ENCODE measurements around the gene G0S2. TPM values are rescaled to one million over a fixed set of nuclear protein-coding genes. Genes with fewer than 3 reads are reported as not detected.

Gene G0S2
- total RNA-seq, 1 experiment from 2014 or later, result 0.35 TPM

DNA sequence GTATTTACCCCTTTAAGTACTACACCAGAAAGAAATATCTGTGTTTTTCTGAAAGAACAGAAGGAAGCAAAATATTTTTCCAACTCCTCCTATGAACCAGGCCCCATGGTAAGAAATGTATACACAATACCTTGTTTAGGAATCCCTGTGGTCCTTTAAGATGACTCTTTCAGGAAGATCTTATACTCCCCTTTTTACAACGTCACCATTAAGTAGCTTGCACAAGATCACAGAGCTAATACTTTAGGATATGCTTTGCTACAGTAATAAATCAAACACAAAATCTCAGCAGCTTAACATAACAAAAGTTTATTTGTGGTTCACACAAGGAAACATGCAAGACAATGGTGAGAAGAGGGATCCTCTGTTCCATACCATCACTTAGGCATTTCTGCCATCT, 14.1 kb upstream of the G0S2 start:
- no peak overlapping the region for H2BK120ac ChIP-seq (ENCODE audit: low read depth, low read length, poor library complexity, severe bottlenecking)
- Mint-ChIP-seq H3K27ac (no peak overlapping the region), H3K4me3 (no peak overlapping the region), H3K4me1 (peaks cover 6 to 13% of the 10 kb centered on the region in 2 experiments), H3K9me3 (no peaks in the 10 kb centered on the region), H3K27me3 (ENCODE audit: low read depth) (peaks cover 3% of the 10 kb centered on the region), H3K36me3 (ENCODE audit: insufficient read depth in 1 of 3, low read depth in 3 of 3) (no peaks in the 10 kb centered on the region)
- no peaks in the 10 kb centered on the region for H3K79me1 ChIP-seq (ENCODE audit: insufficient read depth, low read depth, low read length, poor library complexity, severe bottlenecking)
- H3K79me2 ChIP-seq (ENCODE audit: insufficient read depth, low read length), result no peaks in the 10 kb centered on the region
- no peaks in the 10 kb centered on the region for H3K4me1 ChIP-seq (ENCODE audit: insufficient read depth, low read length)
- no peaks in the 10 kb centered on the region for H3K9me3 ChIP-seq (ENCODE audit: control insufficient read depth, low read depth, low read length)
- no peak overlapping the region for H3K4me2 ChIP-seq (ENCODE audit: insufficient read depth, insufficient read length, low read length)
- H4K8ac ChIP-seq (replicated peaks; ENCODE audit: insufficient read length, low read depth, low read length), result no peak overlapping the region
- no peak overlapping the region for H3K56ac ChIP-seq (ENCODE audit: insufficient read length, low read depth, low read length)
- no peak overlapping the region for H2BK12ac ChIP-seq (ENCODE audit: insufficient read length, low read depth, low read length)
- no peak overlapping the region for H3K27ac ChIP-seq (ENCODE audit: insufficient read length, low read depth, low read length)
- H3K23ac ChIP-seq (ENCODE audit: insufficient read length, low read depth, low read length), result no peak overlapping the region
- H3K14ac ChIP-seq (ENCODE audit: insufficient read depth, low read length), result no peak overlapping the region
- no peak overlapping the region for H2BK5ac ChIP-seq (ENCODE audit: insufficient read length, low read length)
- no peak overlapping the region for H4K5ac ChIP-seq (ENCODE audit: insufficient read length, low read depth, low read length)
- H3K23me2 ChIP-seq (ENCODE audit: insufficient read length, low read depth, low read length, poor library complexity, severe bottlenecking), result no peaks in the 10 kb centered on the region
- no peak overlapping the region for H3T11ph ChIP-seq (ENCODE audit: low read length)
- H2BK15ac ChIP-seq (ENCODE audit: low read depth, low read length), result no peak overlapping the region
- H3K18ac ChIP-seq (ENCODE audit: insufficient read length, low read depth, low read length), result no peak overlapping the region
- H3K9ac ChIP-seq (ENCODE audit: extremely low read depth, insufficient read length, low read length), result no peak overlapping the region
- no peak overlapping the region for H2BK20ac ChIP-seq (ENCODE audit: low read depth, low read length, poor library complexity, severe bottlenecking)
- no peaks in the 10 kb centered on the region for H3K27me3 ChIP-seq (ENCODE audit: insufficient read depth, low read length)
- no peaks in the 10 kb centered on the region for H4K20me1 ChIP-seq (ENCODE audit: control insufficient read depth, insufficient read depth, insufficient read length)
- no peak for TF ChIP-seq CTCF (conservative IDR thresholded peaks at IDR 0.05)
- H2AK5ac ChIP-seq (ENCODE audit: insufficient read length, low read length), result no peak overlapping the region
- H4K91ac ChIP-seq (ENCODE audit: insufficient read length, low read depth, low read length), result no peak overlapping the region
- no peak for DNase-seq
- no peak overlapping the region for H2AFZ ChIP-seq (ENCODE audit: low read length)
- no peak overlapping the region for H3K4ac ChIP-seq (ENCODE audit: low read depth, low read length)
- no CpG with 5 or more reads among the region's 1 CpG for WGBS (ENCODE audit: extremely low coverage, insufficient read length, low lambda C conversion rate)
